GM19372 (cell line): ENCODE measurements around the gene ILKAP.

Experiments used
- ATAC-seq: cut with Tn5 transposase; IDR thresholded peaks from one replicate; pipeline ENCODE4 v1.9.1; 2021; ENCODE audit warnings: mild to moderate bottlenecking, low read depth, moderate library complexity; ENCODE audit not compliant: unreplicated experiment

ILKAP gene, protein sequence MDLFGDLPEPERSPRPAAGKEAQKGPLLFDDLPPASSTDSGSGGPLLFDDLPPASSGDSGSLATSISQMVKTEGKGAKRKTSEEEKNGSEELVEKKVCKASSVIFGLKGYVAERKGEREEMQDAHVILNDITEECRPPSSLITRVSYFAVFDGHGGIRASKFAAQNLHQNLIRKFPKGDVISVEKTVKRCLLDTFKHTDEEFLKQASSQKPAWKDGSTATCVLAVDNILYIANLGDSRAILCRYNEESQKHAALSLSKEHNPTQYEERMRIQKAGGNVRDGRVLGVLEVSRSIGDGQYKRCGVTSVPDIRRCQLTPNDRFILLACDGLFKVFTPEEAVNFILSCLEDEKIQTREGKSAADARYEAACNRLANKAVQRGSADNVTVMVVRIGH

DNA sequence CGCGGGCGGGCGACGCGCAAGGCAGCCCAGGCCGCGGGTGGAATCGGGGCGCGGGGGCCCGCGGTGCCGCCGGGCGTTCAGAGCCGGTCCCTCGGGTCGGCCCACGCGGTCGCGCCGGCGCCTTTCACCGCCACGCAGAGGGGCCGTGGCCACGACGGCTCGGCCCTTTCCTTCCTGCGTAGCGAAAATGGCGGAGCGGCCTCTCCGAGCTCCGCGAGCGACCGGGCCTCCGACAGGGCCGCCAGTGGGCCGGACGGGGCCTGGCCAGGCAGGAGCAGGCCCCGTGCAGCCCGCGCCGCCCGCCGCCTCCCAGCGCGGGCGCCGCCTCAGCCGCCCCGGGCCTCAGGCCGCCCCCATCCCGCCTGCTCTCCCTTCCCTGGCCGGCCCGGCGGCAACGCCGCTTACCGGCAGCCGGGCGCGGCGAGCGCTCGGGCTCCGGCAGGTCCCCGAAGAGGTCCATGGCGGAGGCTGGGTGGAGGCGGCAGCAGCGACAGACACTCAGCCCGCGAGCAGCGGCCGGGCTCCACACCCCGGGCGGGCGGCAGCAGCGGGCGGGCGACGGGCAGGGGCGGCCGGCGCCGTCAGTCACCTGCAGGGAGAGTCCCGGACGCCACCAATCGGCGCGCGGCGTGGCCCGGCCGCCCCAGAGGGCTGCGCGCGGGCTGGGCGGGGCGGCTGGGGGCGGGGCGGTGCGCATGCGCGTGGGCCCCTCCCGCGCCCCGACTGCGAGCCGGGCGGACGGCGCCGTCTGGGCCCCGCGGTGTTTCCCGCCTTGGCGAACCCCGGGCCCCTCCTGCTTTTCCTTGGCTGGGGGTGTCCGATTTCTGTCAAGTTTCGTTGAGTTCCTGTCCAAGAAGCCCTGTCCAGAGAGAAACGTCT lies at the start of gene ILKAP:
TSS of gene ILKAP (minus strand) at position 602 of the 879 bp plus-strand sequence. CDS start at position 460, 142 bp downstream.
- ATAC-seq = peak; percentile 94

DNA sequence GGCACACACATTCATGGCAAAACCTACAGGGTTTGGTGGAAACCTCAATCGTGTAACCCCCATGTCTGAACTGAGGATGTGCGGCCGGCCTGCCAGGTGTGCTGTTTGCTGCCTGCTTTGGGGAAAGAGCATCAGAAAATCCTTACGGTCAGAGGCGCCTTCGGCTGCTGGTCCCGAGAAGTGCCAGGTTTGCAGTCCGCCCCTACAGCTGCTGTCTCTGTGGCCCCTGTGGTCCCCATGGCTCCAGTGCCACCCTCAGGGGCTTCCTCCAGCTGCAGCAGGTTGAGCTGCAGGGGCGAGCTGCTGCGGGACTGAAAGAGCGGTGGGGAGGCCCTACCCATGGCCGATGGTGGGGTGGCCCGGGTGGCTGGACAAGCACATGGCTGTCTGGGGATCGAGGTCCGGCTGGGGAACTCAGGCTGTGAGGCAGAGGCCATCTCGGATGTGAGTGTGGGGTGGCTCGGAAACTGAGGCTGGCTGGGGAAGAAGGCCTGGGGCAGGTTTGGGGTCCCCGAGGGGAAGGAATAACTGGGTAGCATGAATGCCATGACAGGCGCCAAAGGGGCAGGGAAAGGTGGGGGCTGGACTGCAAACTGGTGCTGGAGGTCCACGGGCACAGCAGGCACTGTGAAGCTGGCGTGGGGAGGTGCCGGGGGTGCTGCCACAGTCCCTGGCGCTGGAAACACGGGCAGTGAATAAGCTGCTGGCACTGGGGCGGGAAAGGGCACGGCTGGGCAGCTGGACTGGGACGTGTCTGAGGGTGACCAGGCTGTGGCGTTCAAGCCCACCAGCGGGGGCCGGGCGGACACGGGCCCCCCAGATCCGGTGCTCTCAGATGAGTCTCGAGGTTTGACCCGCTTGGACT lies 49.5 kb upstream of the ILKAP start:
- no peak for ATAC-seq

DNA sequence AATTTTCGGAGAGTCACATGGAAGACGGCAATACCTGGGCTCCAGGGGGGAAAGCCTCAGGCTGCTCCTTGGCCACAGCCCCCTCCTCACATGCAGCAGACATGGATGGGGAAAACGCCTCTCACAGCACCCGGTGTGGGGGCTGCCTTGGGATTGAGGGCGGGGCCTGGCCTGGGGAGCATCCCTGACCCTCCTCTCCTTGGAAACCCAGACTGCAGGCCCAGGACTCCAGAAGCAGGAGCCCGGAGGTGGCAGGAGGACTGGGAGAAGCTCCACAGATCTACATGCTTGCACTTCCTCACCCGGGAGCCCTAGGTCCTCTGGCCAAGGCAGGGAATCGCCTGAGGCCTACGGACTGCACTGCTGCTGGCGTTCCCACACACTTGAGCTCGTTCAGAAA lies 48.5 kb upstream of the ILKAP start:
- no peak for ATAC-seq

DNA sequence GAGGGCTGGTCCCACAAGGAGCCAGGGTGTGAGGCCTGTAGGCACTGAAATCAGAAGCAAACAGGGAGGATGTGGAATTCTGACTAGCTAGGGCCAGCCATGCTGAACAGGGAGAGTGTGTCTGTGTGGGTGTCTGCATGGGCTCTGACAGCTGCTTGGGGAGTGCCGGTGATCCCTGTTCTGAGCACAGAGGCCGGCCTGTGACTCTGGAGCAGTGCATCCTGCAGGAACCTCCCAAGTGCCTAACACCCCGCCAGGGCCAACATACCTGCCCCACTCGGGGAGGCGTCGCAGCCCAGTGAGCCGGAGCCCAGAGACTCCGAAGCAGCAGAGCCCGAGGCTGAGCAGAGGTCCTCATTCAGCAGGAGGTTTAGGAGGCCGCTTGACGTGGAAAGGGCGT lies 47.8 kb upstream of the ILKAP start:
- ATAC-seq = no peak

DNA sequence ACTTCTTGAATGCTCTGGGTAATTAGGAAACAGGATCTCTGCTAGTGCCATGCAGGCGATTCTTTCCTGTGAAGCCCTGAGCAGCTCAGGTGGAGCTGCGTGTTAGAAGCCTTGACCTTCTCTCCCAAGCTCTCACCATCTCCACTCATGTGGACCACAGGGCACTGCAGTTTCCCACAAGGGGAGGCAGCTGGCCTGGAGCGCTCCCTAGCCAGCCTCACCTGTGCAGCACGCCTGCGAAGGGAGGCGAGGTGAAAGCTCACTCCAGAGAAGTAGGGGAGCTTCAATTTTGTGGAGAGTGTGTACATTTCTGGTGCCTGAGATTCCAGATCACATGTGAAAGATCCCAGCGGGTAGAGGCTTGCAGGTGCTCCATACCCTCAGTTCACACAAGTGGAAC lies 47.4 kb upstream of the ILKAP start:
- no peak for ATAC-seq

DNA sequence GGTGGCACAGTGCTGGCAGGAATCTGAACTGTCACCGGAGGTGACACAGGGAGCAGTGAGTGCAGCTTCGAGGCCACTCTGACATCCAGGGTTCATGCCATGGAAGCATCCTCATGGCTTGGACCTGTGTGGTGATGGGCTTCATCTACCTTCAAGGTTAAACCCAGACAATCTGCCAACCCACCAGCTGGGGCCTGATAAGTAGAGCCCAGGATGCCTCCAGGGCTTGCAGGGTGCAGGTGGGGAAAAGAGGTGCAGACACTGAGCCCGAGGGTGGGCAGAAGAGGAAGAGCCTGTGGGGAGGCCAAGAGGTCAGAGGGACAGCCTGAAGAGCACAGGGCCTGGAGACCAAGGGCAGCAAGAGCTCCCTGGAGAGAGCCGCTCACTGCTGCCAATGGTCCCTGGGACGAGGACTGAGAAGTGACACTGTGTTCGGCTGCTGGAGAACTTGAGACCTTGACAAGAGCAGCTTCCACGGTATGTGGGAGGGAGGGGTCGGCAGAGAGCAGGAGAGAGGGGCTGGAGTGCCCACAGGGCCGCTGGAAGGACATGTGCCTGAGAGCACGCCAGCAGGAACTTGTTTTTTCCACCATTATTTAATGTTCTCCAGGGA lies 44.5 kb upstream of the ILKAP start:
- ATAC-seq = no peak

DNA sequence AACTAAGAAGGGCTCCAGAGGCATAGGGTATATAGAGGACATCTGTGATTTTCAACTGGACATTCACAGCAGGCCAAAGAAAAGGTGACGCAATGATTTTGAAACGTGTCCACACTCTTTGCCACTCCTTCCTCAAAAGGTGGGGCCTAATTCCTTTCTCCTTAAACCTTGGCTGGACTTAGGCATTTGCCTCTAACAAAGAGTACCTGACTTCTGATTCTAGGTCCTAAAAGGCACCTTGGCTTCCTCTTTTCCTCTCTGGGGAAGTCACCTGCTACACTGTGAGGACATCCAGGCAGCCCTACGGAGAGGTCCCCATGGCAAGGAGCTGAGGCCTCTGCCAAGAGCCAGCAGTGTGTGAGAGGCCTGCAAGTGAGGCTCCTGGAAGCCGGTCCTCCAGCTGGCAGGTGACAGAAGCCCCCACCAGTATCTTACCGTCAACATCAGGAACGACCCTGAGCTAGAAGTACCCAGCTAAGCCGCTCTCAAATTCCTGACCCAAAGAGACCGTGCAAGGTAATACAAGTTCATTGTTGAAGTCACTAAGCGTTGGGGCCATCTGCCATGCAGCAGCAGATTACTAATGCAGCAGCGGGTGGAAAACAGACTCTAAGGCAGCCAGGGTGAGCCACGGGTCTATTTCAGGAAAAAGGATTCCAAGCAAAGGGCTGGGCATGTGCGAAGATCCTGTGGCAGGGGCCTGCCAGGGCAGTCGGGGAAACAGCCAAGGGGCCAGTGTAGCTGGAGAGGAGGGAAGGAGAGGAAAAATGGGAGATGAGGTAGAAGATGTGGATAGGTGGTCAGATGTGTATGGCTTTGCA lies 43.7 kb upstream of the ILKAP start:
- no peak for ATAC-seq

DNA sequence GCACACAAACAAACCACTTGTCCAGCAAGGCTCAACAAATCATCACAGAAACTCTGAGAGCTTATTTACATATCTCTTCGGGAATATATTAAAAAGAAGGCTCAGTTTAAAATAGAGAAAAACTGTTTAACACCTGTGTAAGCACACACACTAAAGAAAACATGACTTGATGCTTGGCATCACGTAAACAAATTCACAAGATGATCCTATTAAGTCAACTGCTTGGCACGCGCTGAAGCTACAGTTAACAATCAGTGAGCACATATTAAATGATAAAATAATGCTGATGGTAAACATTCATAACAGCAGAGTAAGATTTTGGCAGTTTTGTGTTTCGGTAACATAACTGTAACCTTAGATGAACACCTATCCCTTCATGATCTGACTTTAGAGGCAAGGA lies 40.7 kb upstream of the ILKAP start:
- no peak for ATAC-seq

DNA sequence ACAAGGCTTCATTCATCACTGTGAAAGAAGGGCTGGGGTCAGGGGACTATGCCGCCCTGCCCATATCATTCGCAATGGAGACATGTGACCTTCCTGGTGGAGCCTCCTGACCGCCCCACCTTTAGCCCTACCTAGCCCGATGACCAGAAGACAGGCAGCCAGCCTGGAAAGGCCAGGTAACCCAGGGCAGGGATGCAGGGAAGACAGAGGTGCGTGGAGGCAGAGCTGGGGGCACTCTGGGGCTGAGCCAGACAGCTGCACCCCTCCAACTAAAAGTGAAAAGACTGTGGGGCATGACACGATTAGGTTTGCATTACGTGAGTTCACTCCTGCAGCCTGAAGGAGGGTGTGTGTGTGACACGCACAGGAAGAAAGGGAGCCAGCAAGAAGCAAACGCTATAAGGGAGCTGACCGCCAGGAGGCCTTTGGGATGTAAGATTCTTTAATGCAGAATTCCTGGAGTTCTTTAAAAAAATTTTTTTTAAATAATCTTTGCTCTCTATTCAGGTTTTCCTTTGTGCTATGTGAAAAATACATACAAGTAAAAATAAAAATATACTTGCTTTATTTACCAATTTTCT lies 40.1 kb upstream of the ILKAP start:
- no peak for ATAC-seq

DNA sequence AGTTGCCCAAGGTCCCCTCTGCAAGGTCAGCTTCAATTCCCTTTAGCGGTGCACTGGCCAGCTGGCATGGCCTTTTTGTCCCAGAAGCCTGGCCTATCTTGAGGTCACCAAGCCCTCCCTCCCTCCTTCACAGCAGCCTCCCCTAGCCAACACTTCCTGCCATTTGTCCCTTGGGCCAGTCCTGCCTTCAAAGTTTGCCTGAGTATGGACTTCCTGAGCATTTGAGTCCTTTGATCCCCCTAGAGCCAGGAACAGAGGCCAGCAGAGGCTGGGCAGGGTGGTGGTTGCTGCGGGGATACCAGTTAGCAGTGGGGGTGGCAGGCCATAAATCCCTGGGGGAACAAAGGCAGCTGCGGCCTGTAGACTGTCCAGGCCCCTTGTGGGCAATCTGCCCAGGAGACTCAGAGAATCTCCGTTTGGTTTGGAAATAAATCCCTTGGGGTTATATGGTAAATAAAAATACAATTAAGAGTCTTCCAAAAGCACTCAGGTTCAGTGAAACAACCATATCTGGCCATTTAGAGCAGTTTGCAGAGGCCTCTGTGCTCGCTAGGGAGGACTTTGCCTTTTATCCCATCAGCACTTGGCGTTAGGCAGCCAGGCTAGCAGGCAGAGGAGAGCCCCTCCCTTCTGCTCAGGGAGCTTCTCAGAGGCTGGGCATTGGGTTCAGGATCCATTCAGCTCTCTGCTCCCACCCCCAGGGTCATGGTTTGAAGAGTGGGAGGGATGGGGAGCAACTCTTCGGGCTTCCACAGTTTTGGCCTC lies 39.4 kb upstream of the ILKAP start:
- ATAC-seq = no peak

DNA sequence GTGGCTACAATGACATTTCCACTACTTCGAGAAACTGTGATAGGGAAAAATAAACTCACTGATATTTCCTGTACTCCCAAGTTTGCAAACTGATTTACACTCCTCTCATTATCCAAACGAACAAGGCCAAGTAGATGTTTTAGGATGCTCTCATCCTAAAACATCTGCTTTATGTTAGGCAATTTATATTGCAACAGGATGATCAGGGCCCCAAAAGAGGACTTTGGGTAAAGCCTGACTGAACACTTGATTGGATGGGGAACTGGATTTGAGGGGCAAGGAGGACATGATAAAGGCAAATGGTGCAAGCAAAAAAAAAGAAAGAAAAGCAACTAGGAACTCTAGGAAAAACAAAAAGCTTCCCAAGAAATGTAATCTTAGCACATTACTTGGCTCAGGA lies 38.5 kb upstream of the ILKAP start:
- ATAC-seq = no peak

DNA sequence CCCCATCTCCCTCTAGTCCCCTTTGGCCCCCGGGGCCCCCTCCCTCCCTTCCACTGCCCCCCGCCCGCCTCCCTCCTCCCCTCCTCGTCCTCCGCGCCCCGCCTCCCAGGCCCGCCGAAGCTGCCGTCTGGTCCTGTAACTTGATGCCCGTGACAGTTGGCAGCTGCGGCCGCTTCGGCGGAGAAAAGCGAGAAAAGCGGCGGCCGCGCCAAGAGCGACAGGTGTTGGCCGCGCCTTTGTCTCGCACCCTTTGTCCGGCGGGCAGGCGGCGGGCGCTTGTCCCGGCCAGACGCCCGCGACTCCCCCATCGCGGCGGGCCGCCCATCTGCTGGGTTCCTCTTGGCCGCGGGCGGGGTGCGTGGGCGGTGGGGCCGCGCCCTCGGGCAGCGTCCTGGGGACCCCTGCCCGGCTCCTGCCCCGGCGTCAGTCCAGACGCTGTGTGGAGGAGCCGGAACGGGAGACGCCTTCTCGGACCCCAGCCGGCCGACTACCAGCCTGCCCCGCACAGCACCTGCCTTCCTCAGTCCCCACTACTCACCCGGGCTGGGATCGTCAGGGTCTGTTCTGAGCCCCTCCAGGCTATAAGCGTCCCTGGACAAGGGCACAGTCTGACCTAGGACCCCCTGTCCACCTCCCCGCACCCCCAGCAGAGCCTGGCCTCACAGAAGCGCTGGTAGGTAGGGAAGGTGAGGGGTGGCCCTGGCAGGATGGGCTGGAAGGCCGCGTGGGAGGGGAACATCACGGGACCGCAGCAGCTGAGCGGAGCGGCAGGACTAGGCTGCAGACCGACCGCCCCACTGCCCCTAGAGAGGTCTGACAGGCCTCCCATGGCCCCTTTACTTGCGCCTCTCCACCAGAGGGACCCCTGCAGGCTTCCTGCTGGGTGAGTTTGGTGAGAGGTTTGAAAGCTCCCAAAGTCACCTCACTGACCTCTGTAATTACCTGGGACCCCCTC lies 37.5 kb upstream of the ILKAP start:
- ATAC-seq = no peak

DNA sequence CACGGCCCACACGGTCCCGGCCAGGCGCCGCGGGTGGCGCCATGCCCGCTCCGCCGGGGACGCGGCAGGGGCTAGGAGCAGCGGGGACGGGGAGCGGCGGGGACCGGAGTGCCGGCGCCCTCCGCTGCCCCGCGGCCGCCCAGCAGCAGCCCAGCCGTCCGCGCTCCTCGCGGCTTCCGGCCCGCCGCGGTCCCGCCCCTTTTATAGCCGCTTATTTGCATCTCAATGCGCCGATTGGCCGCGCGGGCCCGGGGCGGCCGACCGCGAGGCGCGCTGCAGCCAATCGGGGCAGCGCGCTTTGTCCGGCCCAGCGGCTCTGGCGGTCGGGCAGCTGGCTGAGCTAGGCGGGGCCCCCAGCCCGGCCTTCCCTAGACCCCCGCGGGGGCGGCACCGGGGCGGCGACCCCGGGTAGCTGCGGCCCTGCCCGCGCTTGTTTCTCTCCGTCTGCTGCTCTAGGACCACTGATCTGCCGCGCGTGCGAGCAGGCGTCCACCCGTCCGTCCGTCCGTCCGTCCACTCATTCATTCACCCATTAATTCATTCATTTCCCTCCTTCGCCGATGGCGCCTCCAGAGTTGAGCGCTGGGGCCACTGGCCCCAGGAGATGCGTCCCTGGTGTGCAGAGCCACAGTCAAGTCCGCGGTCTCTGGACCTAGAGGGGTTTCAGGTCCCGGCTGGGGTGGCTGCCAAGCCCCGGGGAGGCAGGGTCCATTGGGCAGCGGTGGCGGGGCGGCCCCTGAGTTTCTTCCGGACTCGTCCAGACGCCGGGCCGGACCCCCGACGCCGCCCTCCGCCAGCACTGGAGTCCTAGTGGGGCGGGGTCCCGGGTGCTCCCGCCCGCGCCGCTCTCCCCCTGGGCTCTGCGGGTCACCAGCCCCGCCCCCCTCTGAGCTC lies 36.6 kb upstream of the ILKAP start, which contains the start of gene HES6:
TSS of gene HES6 (minus strand) at position 176 of the 894 bp plus-strand sequence. CDS start at position 43, 133 bp downstream.
- peak; percentile 83 for ATAC-seq

DNA sequence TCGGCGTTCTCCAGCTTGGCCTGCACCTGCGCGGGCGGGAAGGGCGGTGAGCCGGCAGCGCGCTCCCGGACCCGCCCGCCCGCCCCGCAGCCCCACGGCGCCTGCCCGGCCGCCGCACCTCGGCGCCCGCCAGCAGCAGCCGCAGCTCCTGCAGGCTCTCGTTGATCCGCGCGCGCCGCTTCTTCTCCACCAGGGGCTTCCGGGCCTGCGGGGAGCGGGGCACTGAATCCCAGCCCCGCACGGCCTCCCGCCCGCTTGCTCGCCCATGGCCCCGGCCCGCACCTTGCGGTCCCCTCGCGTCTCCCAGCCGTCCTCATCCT lies 36.0 kb upstream of the ILKAP start:
- peak; percentile 20 for ATAC-seq

DNA sequence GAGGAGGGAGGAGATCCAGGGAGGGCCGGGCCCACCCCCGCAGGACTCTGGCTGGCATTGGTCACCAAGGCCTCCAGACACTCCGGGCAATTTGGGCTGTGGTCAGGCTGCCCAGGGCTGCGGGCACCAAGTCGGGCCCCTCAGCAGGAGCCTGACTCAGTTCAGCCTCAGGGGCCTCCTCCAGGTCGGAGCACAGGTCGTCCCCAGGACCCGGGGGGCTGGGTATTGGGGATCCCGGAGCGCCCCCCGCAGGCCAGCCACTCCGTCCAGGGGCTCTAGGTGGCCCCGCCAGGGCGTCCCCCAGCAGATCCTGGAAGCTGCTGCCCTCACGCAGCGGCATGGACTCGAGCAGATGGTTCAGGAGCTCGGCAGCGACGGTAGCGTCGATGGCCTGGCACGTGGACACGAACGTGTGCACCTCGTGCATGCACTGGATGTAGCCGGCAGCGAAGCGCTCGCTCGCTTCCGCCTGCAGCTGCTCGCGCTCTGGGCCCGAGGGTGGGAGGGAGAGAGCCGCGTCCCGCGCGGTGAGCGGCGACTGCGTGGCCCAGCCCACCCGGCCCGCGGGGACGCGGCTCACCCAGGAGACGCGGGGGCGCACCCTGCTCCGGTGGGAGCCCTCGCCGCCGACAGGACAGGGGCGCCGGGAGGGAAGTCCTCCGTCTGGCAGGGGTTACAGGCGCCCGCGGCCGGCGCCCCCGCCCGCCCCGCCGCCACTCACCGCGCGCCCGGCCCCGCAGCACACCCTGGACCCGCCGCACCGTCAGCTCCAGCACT lies 35.5 kb upstream of the ILKAP start:
- ATAC-seq = no peak
